Cardiac muscle cell (in vitro differentiated cells and primary cell): ENCODE measurements around the gene FAM221B. TPM values are rescaled to one million over a fixed set of nuclear protein-coding genes. Genes with fewer than 3 reads are reported as not detected.

Experiments
- DNase-seq, 2 donors: peaks; one replicate each; pipeline versions ENCODE4 v3.0.0 to v3.0.0-alpha.2; 2010 to 2017; ENCODE audit warnings: low read depth in 1 of 2, low spot score in 1 of 2
- H3K27ac ChIP-seq: fragments of 200-600 bp; sonication (generic); 2 replicates; pipeline ENCODE4 v1.5.1; 2016
- H3K27me3 ChIP-seq: fragments of 200-600 bp; sonication (generic); 2 replicates; pipeline ENCODE4 v1.6.0; 2016; ENCODE audit warnings: control low read depth
- H3K36me3 ChIP-seq: fragments of 200-600 bp; sonication (generic); 2 replicates; pipeline ENCODE4 v1.5.1; 2016; ENCODE audit warnings: control low read depth
- H3K4me1 ChIP-seq: fragments of 200-600 bp; sonication (generic); 2 replicates; pipeline ENCODE4 v1.8.1; 2017; ENCODE audit warnings: low read depth, mild to moderate bottlenecking, mixed run types
- H3K4me3 ChIP-seq: fragments of 200-600 bp; sonication (generic); 2 replicates; pipeline ENCODE4 v1.5.1; 2016; ENCODE audit warnings: mild to moderate bottlenecking
- H3K9me3 ChIP-seq: fragments of 200-600 bp; sonication (generic); 2 replicates; pipeline ENCODE4 v1.5.1; 2017; ENCODE audit warnings: low read depth, mild to moderate bottlenecking, control low read depth
- polyA plus RNA-seq: library from polyadenylated mRNA; unstranded; fragments of >200 nt; fragmentation: Nextera tagmentation; extraction: Ambion mirVana; gene quantifications from 2 replicates; pipeline ENCODE4 v1.2.1, GENCODE V29; 2016
- total RNA-seq: library from RNA; depleted of rRNA; stranded (reverse); fragments of >200 nt; gene quantifications from 2 replicates; pipeline ENCODE4 v1.2.3, GENCODE V29; 2016
- TF ChIP-seq, protein P1 (sequence below): IDR thresholded peaks from 2 replicates; pipeline ENCODE4 v1.5.1; 2012; ENCODE audit warnings: low read depth, mild to moderate bottlenecking, low read length

FAM221B gene
- total and polyA plus RNA-seq, 2 experiments from 2014 or later: 0.66 TPM; not detected in 1

DNA sequence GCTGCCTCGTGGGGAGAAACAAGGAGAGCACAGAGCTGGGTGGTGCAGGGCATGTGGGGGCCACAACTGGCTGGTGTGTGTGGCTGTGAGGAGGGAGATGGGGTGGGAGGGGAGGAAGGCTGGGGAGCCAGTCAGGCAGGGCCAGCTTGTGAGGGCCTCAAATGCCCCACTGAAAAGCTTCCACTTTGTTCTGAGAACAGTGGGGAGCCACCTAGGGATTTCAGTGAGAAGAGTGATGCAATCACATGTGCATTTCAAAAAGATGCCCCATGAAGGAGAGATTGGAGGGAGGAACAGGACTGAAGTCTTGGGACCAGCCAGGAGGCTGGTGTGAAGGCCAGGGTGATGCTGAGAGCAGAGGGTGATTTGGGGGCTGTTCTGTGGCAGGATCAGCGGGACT, 40.4 kb upstream of the FAM221B start:
- Histone ChIP-seq H3K36me3 (no peaks in the 10 kb centered on the region), H3K27me3 (no peaks in the 10 kb centered on the region), H3K4me3 (no peak overlapping the region), H3K4me1 (no peaks in the 10 kb centered on the region), H3K27ac (no peak overlapping the region), H3K9me3 (no peaks in the 10 kb centered on the region)
- TF ChIP-seq, protein P1, sequence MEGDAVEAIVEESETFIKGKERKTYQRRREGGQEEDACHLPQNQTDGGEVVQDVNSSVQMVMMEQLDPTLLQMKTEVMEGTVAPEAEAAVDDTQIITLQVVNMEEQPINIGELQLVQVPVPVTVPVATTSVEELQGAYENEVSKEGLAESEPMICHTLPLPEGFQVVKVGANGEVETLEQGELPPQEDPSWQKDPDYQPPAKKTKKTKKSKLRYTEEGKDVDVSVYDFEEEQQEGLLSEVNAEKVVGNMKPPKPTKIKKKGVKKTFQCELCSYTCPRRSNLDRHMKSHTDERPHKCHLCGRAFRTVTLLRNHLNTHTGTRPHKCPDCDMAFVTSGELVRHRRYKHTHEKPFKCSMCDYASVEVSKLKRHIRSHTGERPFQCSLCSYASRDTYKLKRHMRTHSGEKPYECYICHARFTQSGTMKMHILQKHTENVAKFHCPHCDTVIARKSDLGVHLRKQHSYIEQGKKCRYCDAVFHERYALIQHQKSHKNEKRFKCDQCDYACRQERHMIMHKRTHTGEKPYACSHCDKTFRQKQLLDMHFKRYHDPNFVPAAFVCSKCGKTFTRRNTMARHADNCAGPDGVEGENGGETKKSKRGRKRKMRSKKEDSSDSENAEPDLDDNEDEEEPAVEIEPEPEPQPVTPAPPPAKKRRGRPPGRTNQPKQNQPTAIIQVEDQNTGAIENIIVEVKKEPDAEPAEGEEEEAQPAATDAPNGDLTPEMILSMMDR: no peak
- DNase-seq: no peak

DNA sequence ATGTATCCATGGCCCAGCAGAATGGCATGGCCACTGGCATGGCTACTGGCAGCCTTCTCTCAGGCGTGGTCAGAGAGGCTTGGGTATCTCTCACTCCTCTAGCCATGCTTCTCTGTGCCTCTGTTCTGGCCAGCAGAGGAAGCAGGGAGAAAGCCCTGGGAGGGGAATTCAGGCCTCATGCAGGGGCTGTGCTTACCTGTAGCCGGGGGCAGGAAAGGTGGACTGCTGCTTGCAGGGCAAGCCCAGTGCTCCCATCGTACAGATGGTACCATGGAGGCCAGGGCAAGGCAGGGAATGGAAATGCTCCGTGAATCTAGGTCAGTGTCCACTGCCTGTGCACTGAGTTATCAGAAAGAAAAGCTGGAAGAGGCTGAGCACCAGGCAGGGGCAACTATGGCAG, 39.0 kb upstream of the FAM221B start:
- Histone ChIP-seq H3K27me3 (no peaks in the 10 kb centered on the region), H3K36me3 (no peaks in the 10 kb centered on the region), H3K4me1 (no peaks in the 10 kb centered on the region), H3K9me3 (no peaks in the 10 kb centered on the region), H3K27ac (no peak overlapping the region), H3K4me3 (no peak overlapping the region)
- DNase-seq: no peak
- TF ChIP-seq, protein P1: no peak

GRCh38 chr9:35864695-35865255, 36.2 kb upstream of the FAM221B start:
- no peaks in the 10 kb centered on the region for H3K9me3 ChIP-seq
- DNase-seq: no peak
- no peak overlapping the region for H3K4me3 ChIP-seq
- no peaks in the 10 kb centered on the region for H3K36me3 ChIP-seq
- no peak overlapping the region for H3K27ac ChIP-seq
- H3K27me3 ChIP-seq: no peaks in the 10 kb centered on the region
- TF ChIP-seq, protein P1: no peak
- no peaks in the 10 kb centered on the region for H3K4me1 ChIP-seq

DNA sequence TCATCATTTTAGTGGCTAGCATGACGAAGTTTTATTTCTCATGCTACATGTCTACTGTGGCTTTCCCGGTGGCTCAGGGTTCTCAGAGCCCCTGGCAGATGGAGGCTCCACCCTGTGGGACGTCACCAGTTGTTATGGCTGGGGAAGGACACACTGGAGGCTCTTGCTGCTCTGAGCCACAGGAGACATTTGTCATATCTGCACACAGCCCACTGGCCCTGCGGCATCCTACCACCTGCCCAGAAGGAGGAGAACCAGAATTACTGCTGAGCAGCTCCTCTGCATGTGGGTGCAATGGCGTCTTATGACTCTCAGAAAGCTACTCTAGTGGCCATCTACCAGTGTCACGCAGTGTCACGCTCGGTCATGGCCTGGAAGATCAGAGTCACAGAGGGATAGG, 35.1 kb upstream of the FAM221B start:
- Histone ChIP-seq H3K9me3 (no peaks in the 10 kb centered on the region), H3K4me3 (no peak overlapping the region), H3K36me3 (no peaks in the 10 kb centered on the region), H3K27ac (no peak overlapping the region), H3K4me1 (no peaks in the 10 kb centered on the region), H3K27me3 (no peaks in the 10 kb centered on the region)
- TF ChIP-seq, protein P1: no peak
- no peak for DNase-seq

GRCh38 chr9:35862328-35862727, 33.8 kb upstream of the FAM221B start:
- TF ChIP-seq, protein P1: no peak
- Histone ChIP-seq H3K4me3 (no peak overlapping the region), H3K36me3 (no peaks in the 10 kb centered on the region), H3K27ac (no peak overlapping the region), H3K4me1 (no peaks in the 10 kb centered on the region), H3K27me3 (no peaks in the 10 kb centered on the region), H3K9me3 (no peaks in the 10 kb centered on the region)
- no peak for DNase-seq
